Measurements from ENCODE around the gene SLC25A34. TPM values are rescaled to one million over a fixed set of nuclear protein-coding genes. Genes with fewer than 3 reads are reported as not detected.

The SLC25A34 gene
- total and polyA plus RNA-seq, 2 of the 13 experiments (the other 11 are each of a cell fraction or from before 2014, with no cell fraction given) = 0.13 to 0.18 TPM

- TF ChIP-seq ZNF407 (CRISPR knock-in tag; IDR thresholded peaks at IDR 0.05; ENCODE audit: not compliant biosample characterization) = no peak
- no peak for TF ChIP-seq ZNF335 (CRISPR knock-in tag; IDR thresholded peaks at IDR 0.05)
- TF ChIP-seq ZBTB7B (CRISPR knock-in tag; IDR thresholded peaks at IDR 0.05) = peak; percentile 52; the same call in 1 of the 2 replicates
- no peak for TF ChIP-seq NONO (IDR thresholded peaks at IDR 0.05)
- TF ChIP-seq NONO (CRISPR knock-in tag; conservative IDR thresholded peaks at IDR 0.05) = peak; percentile 23; the same call in 1 of the 2 replicates
- no peak for TF ChIP-seq HMG20A (CRISPR knock-in tag; IDR thresholded peaks at IDR 0.05; ENCODE audit: borderline replicate concordance)
- 0 out of 2 replicates have a peak, but pooled peaks have one; percentile 19 for TF ChIP-seq MEIS2 (CRISPR knock-in tag; IDR thresholded peaks at IDR 0.05)
- peak; percentile 70; the same call in 1 of the 2 replicates for TF ChIP-seq ZNF331 (CRISPR knock-in tag; IDR thresholded peaks at IDR 0.05)
- peak; percentile 71; the same call in 1 of the 2 replicates for TF ChIP-seq ZFY (CRISPR knock-in tag; IDR thresholded peaks at IDR 0.05)
- TF ChIP-seq ETS1 (CRISPR knock-in tag; IDR thresholded peaks at IDR 0.05) = no peak
- peak in 1 of 2 experiments; percentile 39; a peak in 1 of 4 replicates for TF ChIP-seq HMGXB4 (CRISPR knock-in tag; IDR thresholded peaks at IDR 0.05; ENCODE audit: borderline replicate concordance in 1 of 2, low read depth in 1 of 2)
- no peak for TF ChIP-seq RCOR2 (CRISPR knock-in tag; IDR thresholded peaks at IDR 0.05)
- peak; percentile 61 for TF ChIP-seq CTCF (CRISPR knock-in tag; IDR thresholded peaks at IDR 0.05)
- no peak for TF ChIP-seq LCORL (IDR thresholded peaks at IDR 0.05)
- TF ChIP-seq LCORL (CRISPR knock-in tag; IDR thresholded peaks at IDR 0.05) = 0 out of 2 replicates have a peak, but pooled peaks have one; percentile 31
- TF ChIP-seq MXD1 (CRISPR knock-in tag; IDR thresholded peaks at IDR 0.05) = 0 out of 2 replicates have a peak, but pooled peaks have one; percentile 58
These were observed 8.1 kb downstream of the SLC25A34 start (continued) for GRCh38 chr1:15744122-15744679.
